Measurements from ENCODE around the gene CD52.

DNA sequence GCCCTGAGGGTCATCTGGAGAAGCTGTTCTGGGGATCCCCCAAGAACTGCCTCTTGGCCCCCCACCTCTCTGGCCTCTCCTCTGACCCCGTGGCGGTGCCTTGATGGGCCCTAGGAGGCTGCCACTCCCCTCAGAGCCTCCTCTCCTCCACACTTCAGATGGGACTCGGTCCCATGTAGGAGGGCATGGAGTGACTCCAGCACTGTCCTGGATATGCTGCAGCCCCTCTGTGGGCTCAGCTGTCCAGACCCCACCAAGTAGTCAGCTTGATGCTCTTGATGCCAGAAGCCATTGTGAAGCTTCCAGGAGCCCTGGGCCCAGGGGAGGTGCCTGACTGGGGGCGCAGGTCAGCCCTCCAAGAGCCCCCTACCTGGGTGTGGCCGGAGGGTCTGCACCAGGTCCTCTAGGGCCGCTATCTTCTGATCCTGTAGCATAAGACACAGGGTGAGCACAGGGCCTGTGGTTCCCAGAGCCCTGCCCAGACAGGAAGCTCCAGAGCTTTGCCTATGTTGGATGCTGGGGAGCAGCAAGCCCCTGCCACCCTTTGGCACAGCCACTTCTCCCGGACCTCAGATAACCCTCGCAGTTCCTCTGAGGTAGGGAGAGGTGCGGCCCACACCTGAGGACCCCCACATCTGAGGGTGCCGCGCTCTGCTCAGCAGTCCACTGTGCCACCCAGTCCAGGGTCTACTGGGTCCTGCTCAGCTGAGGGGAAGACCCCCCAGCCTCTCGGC, 20.5 kb upstream of the CD52 start:
- TF ChIP-seq POLR2AphosphoS5 (IDR thresholded peaks at IDR 0.05) (no peak), POLR2A (IDR thresholded peaks at IDR 0.05) (no peak), EP300 (IDR thresholded peaks at IDR 0.05) (no peak)
- TF ChIP-seq, protein P1, sequence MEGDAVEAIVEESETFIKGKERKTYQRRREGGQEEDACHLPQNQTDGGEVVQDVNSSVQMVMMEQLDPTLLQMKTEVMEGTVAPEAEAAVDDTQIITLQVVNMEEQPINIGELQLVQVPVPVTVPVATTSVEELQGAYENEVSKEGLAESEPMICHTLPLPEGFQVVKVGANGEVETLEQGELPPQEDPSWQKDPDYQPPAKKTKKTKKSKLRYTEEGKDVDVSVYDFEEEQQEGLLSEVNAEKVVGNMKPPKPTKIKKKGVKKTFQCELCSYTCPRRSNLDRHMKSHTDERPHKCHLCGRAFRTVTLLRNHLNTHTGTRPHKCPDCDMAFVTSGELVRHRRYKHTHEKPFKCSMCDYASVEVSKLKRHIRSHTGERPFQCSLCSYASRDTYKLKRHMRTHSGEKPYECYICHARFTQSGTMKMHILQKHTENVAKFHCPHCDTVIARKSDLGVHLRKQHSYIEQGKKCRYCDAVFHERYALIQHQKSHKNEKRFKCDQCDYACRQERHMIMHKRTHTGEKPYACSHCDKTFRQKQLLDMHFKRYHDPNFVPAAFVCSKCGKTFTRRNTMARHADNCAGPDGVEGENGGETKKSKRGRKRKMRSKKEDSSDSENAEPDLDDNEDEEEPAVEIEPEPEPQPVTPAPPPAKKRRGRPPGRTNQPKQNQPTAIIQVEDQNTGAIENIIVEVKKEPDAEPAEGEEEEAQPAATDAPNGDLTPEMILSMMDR (IDR thresholded peaks at IDR 0.05): no peak

All from upper lobe of left lung (tissue), 4 donors.